A549 (cell line): ENCODE measurements around the gene RNF145.

Experiments
- CTCF ChIP-seq: fragments of >200 bp; sonication (Bioruptor Twin); formaldehyde crosslinking; IDR thresholded peaks from 3 replicates; pipeline ENCODE4 v1.5.1; 2016
- EHMT2 ChIP-seq: fragments of 200-600 bp; sonication (generic); IDR thresholded peaks from 2 replicates; pipeline ENCODE4 v1.6.1; 2016; ENCODE audit warnings: antibody characterized with exemption, low read depth, mild to moderate bottlenecking, moderate library complexity
- GATA3 ChIP-seq: IDR thresholded peaks from 2 replicates; pipeline ENCODE4 v1.6.1; 2012; ENCODE audit warnings: borderline replicate concordance
- NR3C1 ChIP-seq: fragments of >200 bp; sonication (Bioruptor Twin); formaldehyde crosslinking; IDR thresholded peaks from 3 replicates; pipeline ENCODE4 v1.6.1; 2017
- POLR2A ChIP-seq: IDR thresholded peaks from 2 replicates; pipeline ENCODE4 v1.6.1; 2012; ENCODE audit warnings: mild to moderate bottlenecking, low read length
- POLR2AphosphoS2 ChIP-seq: conservative IDR thresholded peaks from 2 replicates; pipeline ENCODE4 v1.6.1; 2012; ENCODE audit warnings: low read length, improper control_type of control experiment, inconsistent platforms
- RCOR1 ChIP-seq: fragments of 150-350 bp; IDR thresholded peaks from 2 replicates; pipeline ENCODE4 v1.6.1; 2014; ENCODE audit warnings: antibody characterized with exemption, low read length, low read depth
- SREBF2 ChIP-seq: fragments of 450-650 bp; IDR thresholded peaks from 2 replicates; pipeline ENCODE4 v1.6.1; 2014; ENCODE audit warnings: mild to moderate bottlenecking, moderate library complexity
- ZFP36 ChIP-seq: fragments of 450-650 bp; IDR thresholded peaks from 2 replicates; pipeline ENCODE4 v1.6.1; 2014; ENCODE audit warnings: borderline replicate concordance; ENCODE audit not compliant: partially characterized antibody
- TF ChIP-seq, protein P1 (sequence below): IDR thresholded peaks from 2 replicates; pipeline ENCODE4 v1.6.1; 2012
- TF ChIP-seq, protein P2 (sequence below): fragments of >200 bp; sonication (Bioruptor Twin); formaldehyde crosslinking; IDR thresholded peaks from 3 replicates; pipeline ENCODE4 v1.6.1; 2016
- TF ChIP-seq, protein P3 (sequence below): fragments of 200-600 bp; sonication (generic); IDR thresholded peaks from 2 replicates; pipeline ENCODE4 v1.6.1; 2016; ENCODE audit warnings: antibody characterized with exemption, mild to moderate bottlenecking, moderate library complexity

GRCh38 chr5:159187719-159188118 lies 21.6 kb downstream of the RNF145 start:
- TF ChIP-seq CTCF = no peak
- TF ChIP-seq ZFP36 = no peak
- no peak for TF ChIP-seq POLR2AphosphoS2
- TF ChIP-seq POLR2A = no peak
- TF ChIP-seq EHMT2 = no peak
- TF ChIP-seq, protein P1, sequence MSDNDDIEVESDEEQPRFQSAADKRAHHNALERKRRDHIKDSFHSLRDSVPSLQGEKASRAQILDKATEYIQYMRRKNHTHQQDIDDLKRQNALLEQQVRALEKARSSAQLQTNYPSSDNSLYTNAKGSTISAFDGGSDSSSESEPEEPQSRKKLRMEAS = no peak
- TF ChIP-seq, protein P2, sequence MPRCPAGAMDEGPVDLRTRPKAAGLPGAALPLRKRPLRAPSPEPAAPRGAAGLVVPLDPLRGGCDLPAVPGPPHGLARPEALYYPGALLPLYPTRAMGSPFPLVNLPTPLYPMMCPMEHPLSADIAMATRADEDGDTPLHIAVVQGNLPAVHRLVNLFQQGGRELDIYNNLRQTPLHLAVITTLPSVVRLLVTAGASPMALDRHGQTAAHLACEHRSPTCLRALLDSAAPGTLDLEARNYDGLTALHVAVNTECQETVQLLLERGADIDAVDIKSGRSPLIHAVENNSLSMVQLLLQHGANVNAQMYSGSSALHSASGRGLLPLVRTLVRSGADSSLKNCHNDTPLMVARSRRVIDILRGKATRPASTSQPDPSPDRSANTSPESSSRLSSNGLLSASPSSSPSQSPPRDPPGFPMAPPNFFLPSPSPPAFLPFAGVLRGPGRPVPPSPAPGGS = no peak
- no peak for TF ChIP-seq RCOR1
- no peak for TF ChIP-seq NR3C1
- TF ChIP-seq SREBF2 = no peak
- TF ChIP-seq GATA3 = no peak
- TF ChIP-seq, protein P3, sequence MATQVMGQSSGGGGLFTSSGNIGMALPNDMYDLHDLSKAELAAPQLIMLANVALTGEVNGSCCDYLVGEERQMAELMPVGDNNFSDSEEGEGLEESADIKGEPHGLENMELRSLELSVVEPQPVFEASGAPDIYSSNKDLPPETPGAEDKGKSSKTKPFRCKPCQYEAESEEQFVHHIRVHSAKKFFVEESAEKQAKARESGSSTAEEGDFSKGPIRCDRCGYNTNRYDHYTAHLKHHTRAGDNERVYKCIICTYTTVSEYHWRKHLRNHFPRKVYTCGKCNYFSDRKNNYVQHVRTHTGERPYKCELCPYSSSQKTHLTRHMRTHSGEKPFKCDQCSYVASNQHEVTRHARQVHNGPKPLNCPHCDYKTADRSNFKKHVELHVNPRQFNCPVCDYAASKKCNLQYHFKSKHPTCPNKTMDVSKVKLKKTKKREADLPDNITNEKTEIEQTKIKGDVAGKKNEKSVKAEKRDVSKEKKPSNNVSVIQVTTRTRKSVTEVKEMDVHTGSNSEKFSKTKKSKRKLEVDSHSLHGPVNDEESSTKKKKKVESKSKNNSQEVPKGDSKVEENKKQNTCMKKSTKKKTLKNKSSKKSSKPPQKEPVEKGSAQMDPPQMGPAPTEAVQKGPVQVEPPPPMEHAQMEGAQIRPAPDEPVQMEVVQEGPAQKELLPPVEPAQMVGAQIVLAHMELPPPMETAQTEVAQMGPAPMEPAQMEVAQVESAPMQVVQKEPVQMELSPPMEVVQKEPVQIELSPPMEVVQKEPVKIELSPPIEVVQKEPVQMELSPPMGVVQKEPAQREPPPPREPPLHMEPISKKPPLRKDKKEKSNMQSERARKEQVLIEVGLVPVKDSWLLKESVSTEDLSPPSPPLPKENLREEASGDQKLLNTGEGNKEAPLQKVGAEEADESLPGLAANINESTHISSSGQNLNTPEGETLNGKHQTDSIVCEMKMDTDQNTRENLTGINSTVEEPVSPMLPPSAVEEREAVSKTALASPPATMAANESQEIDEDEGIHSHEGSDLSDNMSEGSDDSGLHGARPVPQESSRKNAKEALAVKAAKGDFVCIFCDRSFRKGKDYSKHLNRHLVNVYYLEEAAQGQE = no peak
